SK-N-SH (cell line): Measurements from ENCODE around the gene IL27RA. TPM values are rescaled to one million over a fixed set of nuclear protein-coding genes. Genes with fewer than 3 reads are reported as not detected.
A peak's percentile ranks its signal among the peaks of the same experiment; 100 is the strongest.

ENCODE experiments used
- CTCF ChIA-PET: fragments of 300-600, 350-600 bp; formaldehyde crosslinking; extraction: SDS; loops from one replicate; lab custom pipeline; 2021; lab: Yijun Ruan, JAX
- POLR2A ChIA-PET: fragments of 350-600 bp; sonication (Branson Sonifier 250); formaldehyde crosslinking; extraction: SDS; loops from one replicate; lab custom pipeline; 2020; ENCODE audit warnings: antibody characterized with exemption, inconsistent platforms; lab: Yijun Ruan, JAX
- DNase-seq: peaks from one replicate; pipeline ENCODE4 v3.0.0; 2012
- H2AFZ ChIP-seq: fragments of 200-600 bp; sonication (generic); 2 replicates; pipeline ENCODE4 v1.8.1; 2016; ENCODE audit warnings: antibody characterized with exemption, mild to moderate bottlenecking, low read depth
- H3F3A ChIP-seq: fragments of 200-600 bp; sonication (generic); replicated peaks from 2 replicates; pipeline ENCODE3; 2016; ENCODE audit warnings: antibody characterized with exemption, mild to moderate bottlenecking; ENCODE audit not compliant: insufficient read depth
- H3K27ac ChIP-seq, 2 experiments: fragments of 200-500 bp in 1 of 2; fragments of 200-600 bp in 1 of 2; sonication (Bioruptor generic) in 1 of 2; sonication (generic), shearing (Covaris generic) in 1 of 2; 2 replicates each; pipeline versions ENCODE4 v1.5.1 to v1.6.1; 2014 to 2016; ENCODE audit warnings: low read depth in 2 of 2, inconsistent platforms in 1 of 2, low read length in 1 of 2, mild to moderate bottlenecking in 1 of 2, mixed read lengths in 1 of 2
- H3K27me3 ChIP-seq: fragments of 200-600 bp; sonication (generic), shearing (Covaris generic); 2 replicates; pipeline ENCODE4 v1.6.1; 2016; ENCODE audit warnings: mixed run types; ENCODE audit not compliant: insufficient read depth
- H3K36me3 ChIP-seq, 2 experiments: fragments of 200-500 bp in 1 of 2; fragments of 200-600 bp in 1 of 2; sonication (Bioruptor generic) in 1 of 2; sonication (generic) in 1 of 2; replicated peaks in 1 of 2; 2 replicates each; pipeline versions ENCODE3 to v1.5.1; 2014 to 2016; ENCODE audit warnings: low read length in 1 of 2, mild to moderate bottlenecking in 1 of 2; ENCODE audit not compliant: insufficient read depth in 2 of 2, control insufficient read depth in 1 of 2
- H3K4me1 ChIP-seq, 2 experiments: fragments of 200-500 bp in 1 of 2; fragments of 200-600 bp in 1 of 2; sonication (Bioruptor generic) in 1 of 2; sonication (generic), shearing (Covaris generic) in 1 of 2; 2 replicates each; pipeline versions ENCODE4 v1.5.1 to v1.6.1; 2014 to 2016; ENCODE audit warnings: low read depth in 1 of 2, low read length in 1 of 2, mixed run types in 1 of 2; ENCODE audit not compliant: insufficient read depth in 2 of 2, control insufficient read depth in 1 of 2
- H3K4me2 ChIP-seq: fragments of 200-600 bp; sonication (generic), shearing (Covaris generic); 2 replicates; pipeline ENCODE4 v1.6.1; 2017; ENCODE audit warnings: mixed run types
- H3K4me3 ChIP-seq, 2 experiments: fragments of 200-500 bp in 1 of 2; fragments of 200-600 bp in 1 of 2; sonication (Bioruptor generic) in 1 of 2; sonication (generic), shearing (Covaris generic) in 1 of 2; 2 replicates each; pipeline versions ENCODE4 v1.5.1 to v1.8.1; 2014 to 2016; ENCODE audit warnings: low read depth in 2 of 2, inconsistent platforms in 1 of 2, low read length in 1 of 2, mild to moderate bottlenecking in 1 of 2, mixed read lengths in 1 of 2, moderate library complexity in 1 of 2
- H3K79me2 ChIP-seq: fragments of 200-600 bp; sonication (generic); 2 replicates; pipeline ENCODE4 v1.8.1; 2017; ENCODE audit warnings: mild to moderate bottlenecking; ENCODE audit not compliant: insufficient read depth
- H3K9ac ChIP-seq: fragments of 200-600 bp; sonication (generic); 2 replicates; pipeline ENCODE4 v1.6.1; 2017; ENCODE audit warnings: mixed run types
- H3K9me2 ChIP-seq: fragments of 200-600 bp; sonication (generic); 2 replicates; pipeline ENCODE4 v1.6.1; 2017; ENCODE audit warnings: mixed run types
- H3K9me3 ChIP-seq: fragments of 200-600 bp; sonication (generic); 2 replicates; pipeline ENCODE4 v1.6.1; 2017; ENCODE audit warnings: mixed run types, mild to moderate bottlenecking, moderate library complexity
- H4K20me1 ChIP-seq: fragments of 200-600 bp; sonication (generic); 2 replicates; pipeline ENCODE4 v1.6.1; 2017; ENCODE audit warnings: mild to moderate bottlenecking, mixed run types; ENCODE audit not compliant: insufficient read depth
- EP300 ChIP-seq, 2 experiments: IDR thresholded peaks; 2 replicates each; pipeline versions ENCODE4 v1.4.0 to v1.6.1; 2012; ENCODE audit warnings: borderline replicate concordance in 1 of 2, low read depth in 1 of 2, low read length in 1 of 2
- EZH2phosphoT487 ChIP-seq: fragments of 200-600 bp; sonication (generic); IDR thresholded peaks from 2 replicates; pipeline ENCODE4 v1.6.1; 2017; ENCODE audit warnings: low read depth, mixed run types, mild to moderate bottlenecking, antibody characterized with exemption, moderate library complexity, borderline replicate concordance
- FOSL2 ChIP-seq: IDR thresholded peaks from 2 replicates; pipeline ENCODE4 v1.4.0; 2012; ENCODE audit warnings: low read depth, mild to moderate bottlenecking, moderate library complexity, borderline replicate concordance
- FOXJ3 ChIP-seq: sonication (generic); formaldehyde crosslinking; IDR thresholded peaks from 2 replicates; pipeline ENCODE4 v1.5.1; 2020; ENCODE audit warnings: mild to moderate bottlenecking, missing genetic modification reagents
- GABPA ChIP-seq: IDR thresholded peaks from 2 replicates; pipeline ENCODE4 v1.4.0; 2012; ENCODE audit warnings: low read depth, mild to moderate bottlenecking
- JUND ChIP-seq: IDR thresholded peaks from 2 replicates; pipeline ENCODE4 v1.4.0; 2012
- POLR2AphosphoS5 ChIP-seq: IDR thresholded peaks from 2 replicates; pipeline ENCODE4 v1.6.1; 2012; ENCODE audit warnings: low read depth, low read length
- RCOR1 ChIP-seq: fragments of 150-350 bp; IDR thresholded peaks from 2 replicates; pipeline ENCODE4 v1.6.1; 2017; ENCODE audit warnings: antibody characterized with exemption, low read length
- SIN3A ChIP-seq: IDR thresholded peaks from 2 replicates; pipeline ENCODE4 v1.6.1; 2012; ENCODE audit warnings: low read depth, mild to moderate bottlenecking, low read length, moderate library complexity, borderline replicate concordance
- TAF1 ChIP-seq: IDR thresholded peaks from 2 replicates; pipeline ENCODE4 v1.6.1; 2012; ENCODE audit warnings: low read depth, mild to moderate bottlenecking, low read length, moderate library complexity, borderline replicate concordance
- TEAD4 ChIP-seq: IDR thresholded peaks from 2 replicates; pipeline ENCODE4 v1.4.0; 2012; ENCODE audit warnings: mild to moderate bottlenecking, borderline replicate concordance; ENCODE audit not compliant: insufficient read depth
- USF1 ChIP-seq: IDR thresholded peaks from 2 replicates; pipeline ENCODE4 v1.4.0; 2012; ENCODE audit warnings: low read depth, borderline replicate concordance
- YY1 ChIP-seq: IDR thresholded peaks from 2 replicates; pipeline ENCODE4 v1.4.0; 2012; ENCODE audit warnings: low read depth, mild to moderate bottlenecking
- WGBS: methylation state at CpG from one replicate; pipeline ENCODE4 v1.1.6; 2017; ENCODE audit warnings: low lambda C conversion rate; 5-methylcytosine and 5-hydroxymethylcytosine counted together
- polyA plus RNA-seq, 3 experiments: library from polyadenylated mRNA; depleted of rRNA; stranded (reverse); fragments of >200 nt; gene quantifications; 2 replicates each; pipeline ENCODE4 v1.2.3, GENCODE V29; 2012
- TF ChIP-seq, protein P1 (sequence below): IDR thresholded peaks from 2 replicates; pipeline ENCODE4 v1.6.1; 2012; ENCODE audit warnings: mild to moderate bottlenecking, low read depth, low read length, moderate library complexity
- TF ChIP-seq, protein P2 (sequence below): IDR thresholded peaks from 2 replicates; pipeline ENCODE4 v1.4.0; 2012; ENCODE audit warnings: low read depth
- TF ChIP-seq, protein P3 (sequence below): fragments of 200-600 bp; sonication (generic); IDR thresholded peaks from 2 replicates; pipeline ENCODE4 v1.6.1; 2017; ENCODE audit warnings: antibody characterized with exemption, mild to moderate bottlenecking, moderate library complexity

Gene IL27RA
- polyA plus RNA-seq, 1 of the 3 experiments (the other 2 are of a cell fraction): 9.3 TPM

GRCh38 chr19:13983213-13983889 lies 48.2 kb upstream of the IL27RA start:
- Histone ChIP-seq H3K4me2 (no peak overlapping the region), H3K79me2 (no peaks in the 10 kb centered on the region), H3K27me3 (no peaks in the 10 kb centered on the region), H3K9ac (no peak overlapping the region), H3K9me2 (no peaks in the 10 kb centered on the region), H3K36me3 (peaks cover 0 to 3% of the 10 kb centered on the region in 2 experiments), H4K20me1 (no peaks in the 10 kb centered on the region), H3K9me3 (no peaks in the 10 kb centered on the region), H2AFZ (no peak overlapping the region), H3K4me3 (no peak overlapping the region), H3K27ac (no peak overlapping the region), H3K4me1 (peaks cover 16 to 46% of the 10 kb centered on the region in 2 experiments; a peak in 3 of 4 replicates), H3F3A (peaks cover 13% of the 10 kb centered on the region)
- 100% methylated on average over 2 of the region's 21 CpGs for WGBS
- POLR2A ChIA-PET: no interaction called here
- TF ChIP-seq USF1: no peak
- TF ChIP-seq, protein P1, sequence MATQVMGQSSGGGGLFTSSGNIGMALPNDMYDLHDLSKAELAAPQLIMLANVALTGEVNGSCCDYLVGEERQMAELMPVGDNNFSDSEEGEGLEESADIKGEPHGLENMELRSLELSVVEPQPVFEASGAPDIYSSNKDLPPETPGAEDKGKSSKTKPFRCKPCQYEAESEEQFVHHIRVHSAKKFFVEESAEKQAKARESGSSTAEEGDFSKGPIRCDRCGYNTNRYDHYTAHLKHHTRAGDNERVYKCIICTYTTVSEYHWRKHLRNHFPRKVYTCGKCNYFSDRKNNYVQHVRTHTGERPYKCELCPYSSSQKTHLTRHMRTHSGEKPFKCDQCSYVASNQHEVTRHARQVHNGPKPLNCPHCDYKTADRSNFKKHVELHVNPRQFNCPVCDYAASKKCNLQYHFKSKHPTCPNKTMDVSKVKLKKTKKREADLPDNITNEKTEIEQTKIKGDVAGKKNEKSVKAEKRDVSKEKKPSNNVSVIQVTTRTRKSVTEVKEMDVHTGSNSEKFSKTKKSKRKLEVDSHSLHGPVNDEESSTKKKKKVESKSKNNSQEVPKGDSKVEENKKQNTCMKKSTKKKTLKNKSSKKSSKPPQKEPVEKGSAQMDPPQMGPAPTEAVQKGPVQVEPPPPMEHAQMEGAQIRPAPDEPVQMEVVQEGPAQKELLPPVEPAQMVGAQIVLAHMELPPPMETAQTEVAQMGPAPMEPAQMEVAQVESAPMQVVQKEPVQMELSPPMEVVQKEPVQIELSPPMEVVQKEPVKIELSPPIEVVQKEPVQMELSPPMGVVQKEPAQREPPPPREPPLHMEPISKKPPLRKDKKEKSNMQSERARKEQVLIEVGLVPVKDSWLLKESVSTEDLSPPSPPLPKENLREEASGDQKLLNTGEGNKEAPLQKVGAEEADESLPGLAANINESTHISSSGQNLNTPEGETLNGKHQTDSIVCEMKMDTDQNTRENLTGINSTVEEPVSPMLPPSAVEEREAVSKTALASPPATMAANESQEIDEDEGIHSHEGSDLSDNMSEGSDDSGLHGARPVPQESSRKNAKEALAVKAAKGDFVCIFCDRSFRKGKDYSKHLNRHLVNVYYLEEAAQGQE: no peak
- no peak for TF ChIP-seq FOSL2
- no peak for TF ChIP-seq JUND
- no peak for TF ChIP-seq TEAD4
- TF ChIP-seq, protein P2, sequence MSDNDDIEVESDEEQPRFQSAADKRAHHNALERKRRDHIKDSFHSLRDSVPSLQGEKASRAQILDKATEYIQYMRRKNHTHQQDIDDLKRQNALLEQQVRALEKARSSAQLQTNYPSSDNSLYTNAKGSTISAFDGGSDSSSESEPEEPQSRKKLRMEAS: no peak
- TF ChIP-seq FOXJ3 (CRISPR knock-in tag): no peak
- no peak for DNase-seq
- CTCF ChIA-PET: interaction anchor here (0.8 to 3.0 kb wide), 2 partner anchors 30 to 89 kb away, joined by 3 to 12 read pairs; partner anchors contain the start of gene MISP3

DNA sequence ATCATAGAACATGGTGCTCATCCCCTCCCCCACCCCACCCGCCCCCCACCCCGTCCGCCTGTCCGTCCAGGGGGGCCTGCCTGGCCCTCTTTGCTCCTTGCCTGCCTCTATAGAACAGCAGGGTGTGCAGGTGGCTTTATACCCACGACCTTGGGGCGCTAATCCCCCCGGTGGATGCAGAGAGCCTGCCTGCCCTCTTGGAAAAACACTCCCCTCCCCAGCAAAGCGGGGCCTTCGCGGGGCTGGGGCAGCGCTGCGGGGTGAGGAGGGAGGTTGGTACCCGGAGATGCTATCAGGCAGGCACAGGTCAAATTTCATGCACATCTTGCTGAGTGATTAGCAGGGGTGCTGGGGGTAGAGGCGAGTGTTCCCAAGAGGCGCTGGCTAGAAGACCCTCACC lies 47.4 kb upstream of the IL27RA start:
- H3K9me3 ChIP-seq: no peaks in the 10 kb centered on the region
- DNase-seq: peak; percentile 42
- ChIA-PET POLR2A (interaction anchor here (0.6 to 1.2 kb wide), 2 partner anchors 9 to 75 kb away, joined by 3 to 4 read pairs; no protein-coding TSS in a partner anchor), CTCF (interaction anchor here (1.1 to 3.0 kb wide), 3 partner anchors 48 to 104 kb away, joined by 3 to 12 read pairs (median 6); partner anchors contain the start of genes IL27RA and MISP3)
- no peak overlapping the region for H3K4me3 ChIP-seq
- no peaks in the 10 kb centered on the region for H3K79me2 ChIP-seq
- no peaks in the 10 kb centered on the region for H3K27me3 ChIP-seq
- H3K27ac ChIP-seq: no peak overlapping the region
- H3K36me3 ChIP-seq: peaks cover 0 to 3% of the 10 kb centered on the region in 2 experiments
- no peaks in the 10 kb centered on the region for H3K9me2 ChIP-seq
- peaks cover 13% of the 10 kb centered on the region for H3F3A ChIP-seq
- no peak overlapping the region for H2AFZ ChIP-seq
- H3K9ac ChIP-seq: no peak overlapping the region
- no peaks in the 10 kb centered on the region for H4K20me1 ChIP-seq
- no peak overlapping the region for H3K4me2 ChIP-seq
- WGBS: 83% methylated on average over 12 of the region's 15 CpGs
- H3K4me1 ChIP-seq: peaks cover 16 to 46% of the 10 kb centered on the region in 2 experiments; a peak in 3 of 4 replicates
- no peak for TF ChIP-seq POLR2AphosphoS5
- TF ChIP-seq USF1: no peak
- TF ChIP-seq, protein P3, sequence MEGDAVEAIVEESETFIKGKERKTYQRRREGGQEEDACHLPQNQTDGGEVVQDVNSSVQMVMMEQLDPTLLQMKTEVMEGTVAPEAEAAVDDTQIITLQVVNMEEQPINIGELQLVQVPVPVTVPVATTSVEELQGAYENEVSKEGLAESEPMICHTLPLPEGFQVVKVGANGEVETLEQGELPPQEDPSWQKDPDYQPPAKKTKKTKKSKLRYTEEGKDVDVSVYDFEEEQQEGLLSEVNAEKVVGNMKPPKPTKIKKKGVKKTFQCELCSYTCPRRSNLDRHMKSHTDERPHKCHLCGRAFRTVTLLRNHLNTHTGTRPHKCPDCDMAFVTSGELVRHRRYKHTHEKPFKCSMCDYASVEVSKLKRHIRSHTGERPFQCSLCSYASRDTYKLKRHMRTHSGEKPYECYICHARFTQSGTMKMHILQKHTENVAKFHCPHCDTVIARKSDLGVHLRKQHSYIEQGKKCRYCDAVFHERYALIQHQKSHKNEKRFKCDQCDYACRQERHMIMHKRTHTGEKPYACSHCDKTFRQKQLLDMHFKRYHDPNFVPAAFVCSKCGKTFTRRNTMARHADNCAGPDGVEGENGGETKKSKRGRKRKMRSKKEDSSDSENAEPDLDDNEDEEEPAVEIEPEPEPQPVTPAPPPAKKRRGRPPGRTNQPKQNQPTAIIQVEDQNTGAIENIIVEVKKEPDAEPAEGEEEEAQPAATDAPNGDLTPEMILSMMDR: no peak
- no peak for TF ChIP-seq YY1
- no peak for TF ChIP-seq JUND
- TF ChIP-seq FOXJ3 (CRISPR knock-in tag): no peak
- TF ChIP-seq RCOR1: no peak
- TF ChIP-seq EZH2phosphoT487: no peak
- no peak for TF ChIP-seq SIN3A
- no peak for TF ChIP-seq EP300 (IDR thresholded peaks at IDR 0.05; ENCODE audit: borderline replicate concordance in 1 of 2, low read depth in 1 of 2, low read length in 1 of 2)
- TF ChIP-seq GABPA: no peak
- no peak for TF ChIP-seq TAF1
